SW480 (cell line): ENCODE results near the gene FAAP24.
"Not testable (repeated sequence)": the region's sequence is repeated elsewhere in the genome, so short reads cannot be mapped to it uniquely, and the experiment has no call there.

Source experiments
- DNase-seq: peaks from one replicate; pipeline ENCODE4 v3.0.0-alpha.2; 2016; ENCODE audit warnings: low spot score

Gene FAAP24

DNA sequence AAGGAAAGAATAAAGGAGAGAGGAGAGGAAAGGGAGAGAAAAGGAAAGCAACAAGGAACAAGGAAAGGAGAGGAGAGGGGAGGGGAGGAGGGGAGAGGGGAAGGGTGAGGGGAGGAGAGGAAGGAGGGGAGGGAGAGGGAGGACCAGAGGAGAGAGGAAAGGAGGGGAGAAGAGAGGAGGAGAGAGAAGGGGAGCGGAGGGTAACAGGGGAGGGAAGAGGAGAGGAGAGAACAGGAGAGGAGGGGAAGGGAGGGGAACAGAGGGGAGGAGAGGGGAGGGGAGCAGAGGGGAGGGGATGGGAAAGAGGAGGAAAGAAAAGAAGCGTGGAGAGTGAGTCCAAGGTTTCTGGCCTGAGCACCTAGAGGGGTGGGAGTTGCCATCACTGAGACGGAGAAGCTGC lies 26.7 kb downstream of the FAAP24 start:
- DNase-seq, result no peak

DNA sequence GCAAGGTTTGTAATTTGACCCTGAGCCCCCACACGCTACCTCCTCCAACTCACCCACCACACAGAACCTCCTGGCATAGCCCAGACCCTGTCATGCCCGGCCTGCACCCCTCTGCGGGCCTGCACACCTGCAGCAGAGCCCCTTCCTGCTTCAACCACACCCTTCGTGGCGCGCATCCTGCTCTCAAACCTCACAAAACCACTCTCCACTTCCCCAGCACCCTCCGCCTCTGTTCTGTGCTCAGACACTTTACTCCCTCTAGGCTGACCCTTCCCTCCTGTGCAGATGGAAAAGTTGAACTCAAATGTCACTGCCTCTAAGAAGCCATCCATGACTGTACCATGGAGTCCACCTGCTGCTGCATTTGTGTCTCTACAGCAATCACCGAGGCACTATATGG lies 28.5 kb downstream of the FAAP24 start:
- no peak for DNase-seq

DNA sequence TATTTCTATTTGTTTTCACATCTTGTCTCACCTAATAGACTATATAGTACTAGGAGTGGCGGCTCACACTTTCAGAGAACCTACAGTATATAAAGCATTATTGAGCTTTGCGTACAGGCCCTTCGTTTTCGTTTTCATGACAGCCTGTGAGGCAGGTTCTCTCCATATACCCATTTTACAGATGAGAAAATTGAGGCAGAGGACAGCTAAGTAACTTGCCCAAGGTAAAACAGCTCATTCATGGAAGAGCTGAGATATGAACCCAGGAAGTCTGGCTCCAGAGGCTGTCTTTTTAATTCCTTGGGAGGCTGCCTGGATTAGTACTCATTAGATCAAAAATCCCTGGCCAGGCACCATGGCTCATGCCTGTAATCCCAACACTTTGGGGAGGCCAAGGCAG lies 28.9 kb downstream of the FAAP24 start:
- no peak for DNase-seq

GRCh38 chr19:33002126-33002865 lies 30.3 kb downstream of the FAAP24 start:
- DNase-seq, result not testable (repeated sequence)

DNA sequence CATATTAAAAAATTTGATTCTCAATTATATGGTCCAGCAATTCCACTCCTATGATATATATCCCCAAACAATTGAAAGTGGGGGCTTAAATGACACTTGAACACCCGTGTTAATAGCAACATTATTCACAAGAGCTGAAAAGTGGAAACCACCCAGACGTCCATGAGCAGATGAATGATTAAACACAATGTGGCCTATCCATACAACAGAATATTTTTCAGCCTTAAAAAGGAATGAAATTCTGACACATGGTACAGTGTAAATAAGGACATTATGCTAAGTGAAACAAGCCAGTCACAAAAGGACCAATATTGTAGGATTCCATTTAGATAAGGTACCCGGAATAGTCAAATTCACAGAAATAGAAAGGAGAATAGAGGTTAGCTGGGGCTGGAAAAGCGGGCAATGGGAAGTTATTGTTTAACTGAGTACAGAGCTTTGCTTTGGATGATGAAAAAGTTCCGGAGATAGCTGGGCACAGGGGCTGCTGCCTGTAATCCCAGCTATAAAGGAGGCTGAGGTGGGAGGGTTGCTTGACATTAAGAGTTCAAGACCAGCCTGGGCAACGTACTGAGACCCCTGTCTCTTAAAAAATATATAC lies 31.5 kb downstream of the FAAP24 start:
- not testable (repeated sequence) for DNase-seq

DNA sequence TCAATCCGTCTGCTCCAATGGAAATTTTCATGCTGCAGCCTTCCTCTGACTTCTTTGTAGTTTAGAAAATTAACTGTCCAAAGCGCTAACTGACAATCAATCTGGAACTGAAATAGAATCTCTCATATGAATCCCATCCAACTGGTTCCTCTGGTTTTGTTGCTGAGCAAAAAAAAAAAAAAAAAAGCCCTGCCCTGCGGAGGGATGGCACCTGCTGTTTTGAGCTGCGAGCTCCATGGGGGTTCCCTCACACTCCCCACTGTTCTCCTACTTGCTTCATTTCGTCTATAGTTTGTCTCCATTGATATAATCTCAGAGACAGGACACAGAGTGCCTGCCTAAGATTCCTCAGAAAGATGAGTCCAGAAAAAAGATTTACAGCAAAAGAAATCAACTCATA lies 33.4 kb downstream of the FAAP24 start:
- no peak for DNase-seq

- DNase-seq, result no peak
Observed at GRCh38 chr19:33008738-33009137, 36.7 kb downstream of the FAAP24 start.

- DNase-seq, result not testable (repeated sequence)
Observed at GRCh38 chr19:33010891-33011290, 38.8 kb downstream of the FAAP24 start.

DNA sequence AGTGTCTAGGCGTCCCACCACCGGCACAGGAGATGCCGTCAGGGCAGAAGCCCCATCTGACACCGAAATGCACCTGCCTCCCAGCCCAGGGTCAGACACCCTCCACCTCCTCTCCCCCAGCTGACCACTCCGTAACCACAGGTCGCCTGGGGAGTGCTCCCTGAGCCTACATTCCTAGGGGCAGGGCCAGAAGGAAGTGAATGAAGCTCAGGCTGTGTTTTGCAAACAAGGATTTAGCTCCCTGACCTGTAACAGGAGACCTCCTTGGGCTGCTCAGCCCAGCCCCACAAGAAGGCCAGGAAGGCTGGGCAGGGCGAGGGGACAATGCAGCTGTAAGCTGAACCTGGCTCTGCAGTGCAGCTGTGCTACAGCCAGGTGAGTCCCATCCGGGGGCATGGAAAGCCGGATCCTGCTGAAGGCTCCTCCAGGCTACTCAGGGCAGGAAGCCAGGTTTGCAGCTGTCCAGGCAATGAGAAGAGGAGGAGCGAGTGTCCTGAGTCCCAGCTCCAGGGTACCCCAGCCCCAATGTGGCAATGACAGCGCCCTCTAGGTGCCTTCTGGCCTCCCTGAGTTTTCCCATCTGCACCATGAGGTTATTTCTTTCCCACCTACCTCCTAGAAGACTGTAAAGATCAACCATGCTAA lies 50.6 kb downstream of the FAAP24 start:
- DNase-seq, result no peak

GRCh38 chr19:33024398-33024797 lies 52.4 kb downstream of the FAAP24 start:
- DNase-seq, result no peak

DNA sequence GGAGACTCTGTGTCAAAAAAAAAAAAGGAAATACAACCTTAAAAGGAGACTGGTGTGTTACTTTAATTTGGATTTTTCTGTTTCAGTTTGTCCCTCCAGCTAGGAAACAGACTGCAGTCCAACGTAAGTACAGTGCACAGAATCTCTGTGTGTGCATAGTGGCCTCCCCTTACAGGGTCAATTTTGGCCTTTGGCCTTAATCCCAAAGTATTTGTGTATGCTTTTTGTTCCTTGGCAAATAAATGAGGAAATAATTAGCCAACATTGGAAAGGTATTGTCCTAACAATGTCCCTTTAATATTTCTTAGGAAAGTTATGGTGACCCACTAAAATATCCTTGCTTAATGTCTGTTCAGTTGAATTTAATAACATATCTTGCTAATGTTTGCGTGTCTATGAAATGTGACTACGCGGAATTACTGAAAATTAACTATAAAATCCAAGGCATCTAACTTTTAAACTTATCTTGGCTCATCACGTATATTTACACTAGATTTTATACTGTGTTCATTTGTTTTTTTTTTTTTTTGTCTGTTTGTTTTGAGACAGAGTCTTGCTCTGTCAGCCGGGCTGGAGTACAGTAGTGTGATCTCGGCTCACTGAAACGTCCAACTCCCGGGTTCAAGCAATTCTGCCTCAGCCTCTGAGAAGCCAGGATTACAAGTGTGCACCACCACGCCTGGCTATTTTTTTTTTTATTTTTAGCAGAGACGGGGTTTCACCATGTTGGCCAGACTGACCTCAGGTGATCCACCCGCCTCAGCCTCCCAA lies 53.6 kb downstream of the FAAP24 start:
- not testable (repeated sequence) for DNase-seq

DNA sequence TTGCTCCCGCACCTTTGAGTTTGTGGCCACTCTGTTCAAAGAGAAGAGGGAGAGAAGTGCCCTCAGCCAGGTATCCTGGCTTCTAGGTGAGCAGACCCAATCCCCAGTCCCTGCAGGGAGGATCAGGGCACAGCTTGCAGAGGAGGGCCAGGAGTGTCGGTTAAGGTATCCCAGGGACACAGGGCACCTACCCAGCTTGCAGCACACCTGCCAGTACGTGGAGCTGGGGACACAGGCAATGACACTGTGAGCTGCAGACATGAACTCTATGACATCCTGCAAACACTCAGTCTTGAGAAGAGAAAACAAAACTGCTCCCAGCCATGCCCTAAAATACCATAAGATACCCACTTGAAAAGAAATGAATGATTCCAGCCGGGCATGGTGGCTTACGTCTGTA lies 54.6 kb downstream of the FAAP24 start:
- DNase-seq, result not testable (repeated sequence)
